SK-N-SH (cell line): ENCODE results near the gene ZRANB3. TPM values are rescaled to one million over a fixed set of nuclear protein-coding genes. Genes with fewer than 3 reads are reported as not detected.

Source experiments
- CTCF ChIA-PET: fragments of 300-600, 350-600 bp; formaldehyde crosslinking; extraction: SDS; loops from one replicate; lab custom pipeline; 2021; lab: Yijun Ruan, JAX
- POLR2A ChIA-PET: fragments of 350-600 bp; sonication (Branson Sonifier 250); formaldehyde crosslinking; extraction: SDS; loops from one replicate; lab custom pipeline; 2020; ENCODE audit warnings: antibody characterized with exemption, inconsistent platforms; lab: Yijun Ruan, JAX
- DNase-seq: peaks from one replicate; pipeline ENCODE4 v3.0.0; 2012
- H2AFZ ChIP-seq: fragments of 200-600 bp; sonication (generic); 2 replicates; pipeline ENCODE4 v1.8.1; 2016; ENCODE audit warnings: antibody characterized with exemption, mild to moderate bottlenecking, low read depth
- H3F3A ChIP-seq: fragments of 200-600 bp; sonication (generic); replicated peaks from 2 replicates; pipeline ENCODE3; 2016; ENCODE audit warnings: antibody characterized with exemption, mild to moderate bottlenecking; ENCODE audit not compliant: insufficient read depth
- H3K27ac ChIP-seq, 2 experiments: fragments of 200-500 bp in 1 of 2; fragments of 200-600 bp in 1 of 2; sonication (Bioruptor generic) in 1 of 2; sonication (generic), shearing (Covaris generic) in 1 of 2; 2 replicates each; pipeline versions ENCODE4 v1.5.1 to v1.6.1; 2014 to 2016; ENCODE audit warnings: low read depth in 2 of 2, inconsistent platforms in 1 of 2, low read length in 1 of 2, mild to moderate bottlenecking in 1 of 2, mixed read lengths in 1 of 2
- H3K27me3 ChIP-seq: fragments of 200-600 bp; sonication (generic), shearing (Covaris generic); 2 replicates; pipeline ENCODE4 v1.6.1; 2016; ENCODE audit warnings: mixed run types; ENCODE audit not compliant: insufficient read depth
- H3K36me3 ChIP-seq, 2 experiments: fragments of 200-500 bp in 1 of 2; fragments of 200-600 bp in 1 of 2; sonication (Bioruptor generic) in 1 of 2; sonication (generic) in 1 of 2; replicated peaks in 1 of 2; 2 replicates each; pipeline versions ENCODE3 to v1.5.1; 2014 to 2016; ENCODE audit warnings: low read length in 1 of 2, mild to moderate bottlenecking in 1 of 2; ENCODE audit not compliant: insufficient read depth in 2 of 2, control insufficient read depth in 1 of 2
- H3K4me1 ChIP-seq, 2 experiments: fragments of 200-500 bp in 1 of 2; fragments of 200-600 bp in 1 of 2; sonication (Bioruptor generic) in 1 of 2; sonication (generic), shearing (Covaris generic) in 1 of 2; 2 replicates each; pipeline versions ENCODE4 v1.5.1 to v1.6.1; 2014 to 2016; ENCODE audit warnings: low read depth in 1 of 2, low read length in 1 of 2, mixed run types in 1 of 2; ENCODE audit not compliant: insufficient read depth in 2 of 2, control insufficient read depth in 1 of 2
- H3K4me2 ChIP-seq: fragments of 200-600 bp; sonication (generic), shearing (Covaris generic); 2 replicates; pipeline ENCODE4 v1.6.1; 2017; ENCODE audit warnings: mixed run types
- H3K4me3 ChIP-seq, 2 experiments: fragments of 200-500 bp in 1 of 2; fragments of 200-600 bp in 1 of 2; sonication (Bioruptor generic) in 1 of 2; sonication (generic), shearing (Covaris generic) in 1 of 2; 2 replicates each; pipeline versions ENCODE4 v1.5.1 to v1.8.1; 2014 to 2016; ENCODE audit warnings: low read depth in 2 of 2, inconsistent platforms in 1 of 2, low read length in 1 of 2, mild to moderate bottlenecking in 1 of 2, mixed read lengths in 1 of 2, moderate library complexity in 1 of 2
- H3K79me2 ChIP-seq: fragments of 200-600 bp; sonication (generic); 2 replicates; pipeline ENCODE4 v1.8.1; 2017; ENCODE audit warnings: mild to moderate bottlenecking; ENCODE audit not compliant: insufficient read depth
- H3K9ac ChIP-seq: fragments of 200-600 bp; sonication (generic); 2 replicates; pipeline ENCODE4 v1.6.1; 2017; ENCODE audit warnings: mixed run types
- H3K9me2 ChIP-seq: fragments of 200-600 bp; sonication (generic); 2 replicates; pipeline ENCODE4 v1.6.1; 2017; ENCODE audit warnings: mixed run types
- H3K9me3 ChIP-seq: fragments of 200-600 bp; sonication (generic); 2 replicates; pipeline ENCODE4 v1.6.1; 2017; ENCODE audit warnings: mixed run types, mild to moderate bottlenecking, moderate library complexity
- H4K20me1 ChIP-seq: fragments of 200-600 bp; sonication (generic); 2 replicates; pipeline ENCODE4 v1.6.1; 2017; ENCODE audit warnings: mild to moderate bottlenecking, mixed run types; ENCODE audit not compliant: insufficient read depth
- CHD2 ChIP-seq: fragments of 150-350 bp; IDR thresholded peaks from 2 replicates; pipeline ENCODE4 v1.6.1; 2018; ENCODE audit warnings: low read length; ENCODE audit not compliant: partially characterized antibody
- ELF1 ChIP-seq: IDR thresholded peaks from 2 replicates; pipeline ENCODE4 v1.4.0; 2012
- EZH2phosphoT487 ChIP-seq: fragments of 200-600 bp; sonication (generic); IDR thresholded peaks from 2 replicates; pipeline ENCODE4 v1.6.1; 2017; ENCODE audit warnings: low read depth, mixed run types, mild to moderate bottlenecking, antibody characterized with exemption, moderate library complexity, borderline replicate concordance
- FOXJ3 ChIP-seq: sonication (generic); formaldehyde crosslinking; IDR thresholded peaks from 2 replicates; pipeline ENCODE4 v1.5.1; 2020; ENCODE audit warnings: mild to moderate bottlenecking, missing genetic modification reagents
- GABPA ChIP-seq: IDR thresholded peaks from 2 replicates; pipeline ENCODE4 v1.4.0; 2012; ENCODE audit warnings: low read depth, mild to moderate bottlenecking
- IRF3 ChIP-seq: fragments of 150-350 bp; IDR thresholded peaks from 2 replicates; pipeline ENCODE4 v1.6.1; 2016; ENCODE audit warnings: mild to moderate bottlenecking, low read depth, low read length
- MEF2A ChIP-seq: IDR thresholded peaks from 2 replicates; pipeline ENCODE4 v1.4.0; 2012; ENCODE audit warnings: low read depth, borderline replicate concordance
- REST ChIP-seq: IDR thresholded peaks from 2 replicates; pipeline ENCODE4 v1.6.1; 2012; ENCODE audit warnings: mild to moderate bottlenecking, low read depth, low read length, moderate library complexity
- RFX5 ChIP-seq: IDR thresholded peaks from 2 replicates; pipeline ENCODE4 v1.6.1; 2012; ENCODE audit warnings: mild to moderate bottlenecking, improper control_type of control experiment, low read length
- TAF1 ChIP-seq: IDR thresholded peaks from 2 replicates; pipeline ENCODE4 v1.6.1; 2012; ENCODE audit warnings: low read depth, mild to moderate bottlenecking, low read length, moderate library complexity, borderline replicate concordance
- TCF12 ChIP-seq: IDR thresholded peaks from 2 replicates; pipeline ENCODE4 v1.4.0; 2012
- USF1 ChIP-seq: IDR thresholded peaks from 2 replicates; pipeline ENCODE4 v1.4.0; 2012; ENCODE audit warnings: low read depth, borderline replicate concordance
- USF2 ChIP-seq: fragments of 150-350 bp; IDR thresholded peaks from 2 replicates; pipeline ENCODE4 v1.6.1; 2017; ENCODE audit warnings: antibody characterized with exemption, low read length, low read depth, borderline replicate concordance
- YY1 ChIP-seq: IDR thresholded peaks from 2 replicates; pipeline ENCODE4 v1.4.0; 2012; ENCODE audit warnings: low read depth, mild to moderate bottlenecking
- WGBS: methylation state at CpG from one replicate; pipeline ENCODE4 v1.1.6; 2017; ENCODE audit warnings: low lambda C conversion rate; 5-methylcytosine and 5-hydroxymethylcytosine counted together
- polyA plus RNA-seq, 3 experiments: library from polyadenylated mRNA; depleted of rRNA; stranded (reverse); fragments of >200 nt; gene quantifications; 2 replicates each; pipeline ENCODE4 v1.2.3, GENCODE V29; 2012
- TF ChIP-seq, protein P1 (sequence below): IDR thresholded peaks from 2 replicates; pipeline ENCODE4 v1.4.0; 2012; ENCODE audit warnings: low read depth, borderline replicate concordance
- TF ChIP-seq, protein P2 (sequence below): fragments of 200-600 bp; sonication (generic); IDR thresholded peaks from 2 replicates; pipeline ENCODE4 v1.6.1; 2017; ENCODE audit warnings: antibody characterized with exemption, mild to moderate bottlenecking, moderate library complexity

Gene ZRANB3
- polyA plus RNA-seq, 1 of the 3 experiments (the other 2 are of a cell fraction) = 4.1 TPM

DNA sequence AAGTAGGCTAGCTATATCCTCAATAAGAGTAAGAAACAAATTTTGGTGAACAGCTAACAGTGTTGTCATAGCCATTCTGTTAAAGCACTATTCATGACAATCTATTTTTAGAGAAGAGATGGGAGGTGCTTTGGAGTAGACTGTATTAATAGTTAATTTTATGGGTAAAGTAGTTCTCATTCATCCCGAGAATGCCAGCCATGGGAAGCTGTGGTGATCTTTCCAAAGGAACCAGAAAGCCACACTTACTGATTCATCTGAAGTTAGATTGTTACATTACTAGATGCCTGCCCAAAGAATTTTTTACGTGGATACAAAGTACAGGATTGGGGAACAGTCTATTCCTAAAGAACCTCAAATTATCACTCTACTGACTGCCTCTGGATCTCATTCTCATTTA lies 74.6 kb downstream of the ZRANB3 start (continued):
- TF ChIP-seq EZH2phosphoT487 (no peak), TCF12 (no peak), REST (no peak)

GRCh38 chr2:135454608-135455007 lies 76.4 kb downstream of the ZRANB3 start:
- Histone ChIP-seq H3K4me1 (no peaks in the 10 kb centered on the region), H3K4me2 (no peak overlapping the region), H4K20me1 (no peaks in the 10 kb centered on the region), H3K36me3 (no peaks in the 10 kb centered on the region), H3K9me2 (no peaks in the 10 kb centered on the region), H3K79me2 (no peaks in the 10 kb centered on the region), H3K27me3 (no peaks in the 10 kb centered on the region), H3F3A (no peaks in the 10 kb centered on the region), H3K9ac (no peak overlapping the region), H3K27ac (no peak overlapping the region), H3K4me3 (no peak overlapping the region), H2AFZ (no peak overlapping the region), H3K9me3 (no peaks in the 10 kb centered on the region)
- ChIA-PET CTCF (no interaction called here), POLR2A (no interaction called here)
- DNase-seq = no peak
- 97% methylated on average over 1 of the region's 1 CpG for WGBS
- no peak for TF ChIP-seq TAF1
- TF ChIP-seq FOXJ3 (CRISPR knock-in tag) = no peak
- no peak for TF ChIP-seq EZH2phosphoT487
- no peak for TF ChIP-seq USF1
- TF ChIP-seq, protein P1, sequence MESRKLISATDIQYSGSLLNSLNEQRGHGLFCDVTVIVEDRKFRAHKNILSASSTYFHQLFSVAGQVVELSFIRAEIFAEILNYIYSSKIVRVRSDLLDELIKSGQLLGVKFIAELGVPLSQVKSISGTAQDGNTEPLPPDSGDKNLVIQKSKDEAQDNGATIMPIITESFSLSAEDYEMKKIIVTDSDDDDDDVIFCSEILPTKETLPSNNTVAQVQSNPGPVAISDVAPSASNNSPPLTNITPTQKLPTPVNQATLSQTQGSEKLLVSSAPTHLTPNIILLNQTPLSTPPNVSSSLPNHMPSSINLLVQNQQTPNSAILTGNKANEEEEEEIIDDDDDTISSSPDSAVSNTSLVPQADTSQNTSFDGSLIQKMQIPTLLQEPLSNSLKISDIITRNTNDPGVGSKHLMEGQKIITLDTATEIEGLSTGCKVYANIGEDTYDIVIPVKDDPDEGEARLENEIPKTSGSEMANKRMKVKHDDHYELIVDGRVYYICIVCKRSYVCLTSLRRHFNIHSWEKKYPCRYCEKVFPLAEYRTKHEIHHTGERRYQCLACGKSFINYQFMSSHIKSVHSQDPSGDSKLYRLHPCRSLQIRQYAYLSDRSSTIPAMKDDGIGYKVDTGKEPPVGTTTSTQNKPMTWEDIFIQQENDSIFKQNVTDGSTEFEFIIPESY = no peak
- TF ChIP-seq MEF2A = no peak
- no peak for TF ChIP-seq GABPA
- no peak for TF ChIP-seq IRF3
- TF ChIP-seq CHD2 = no peak
- no peak for TF ChIP-seq YY1
- no peak for TF ChIP-seq ELF1
- no peak for TF ChIP-seq TCF12
- TF ChIP-seq USF2 = no peak
- TF ChIP-seq, protein P2, sequence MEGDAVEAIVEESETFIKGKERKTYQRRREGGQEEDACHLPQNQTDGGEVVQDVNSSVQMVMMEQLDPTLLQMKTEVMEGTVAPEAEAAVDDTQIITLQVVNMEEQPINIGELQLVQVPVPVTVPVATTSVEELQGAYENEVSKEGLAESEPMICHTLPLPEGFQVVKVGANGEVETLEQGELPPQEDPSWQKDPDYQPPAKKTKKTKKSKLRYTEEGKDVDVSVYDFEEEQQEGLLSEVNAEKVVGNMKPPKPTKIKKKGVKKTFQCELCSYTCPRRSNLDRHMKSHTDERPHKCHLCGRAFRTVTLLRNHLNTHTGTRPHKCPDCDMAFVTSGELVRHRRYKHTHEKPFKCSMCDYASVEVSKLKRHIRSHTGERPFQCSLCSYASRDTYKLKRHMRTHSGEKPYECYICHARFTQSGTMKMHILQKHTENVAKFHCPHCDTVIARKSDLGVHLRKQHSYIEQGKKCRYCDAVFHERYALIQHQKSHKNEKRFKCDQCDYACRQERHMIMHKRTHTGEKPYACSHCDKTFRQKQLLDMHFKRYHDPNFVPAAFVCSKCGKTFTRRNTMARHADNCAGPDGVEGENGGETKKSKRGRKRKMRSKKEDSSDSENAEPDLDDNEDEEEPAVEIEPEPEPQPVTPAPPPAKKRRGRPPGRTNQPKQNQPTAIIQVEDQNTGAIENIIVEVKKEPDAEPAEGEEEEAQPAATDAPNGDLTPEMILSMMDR = no peak
- no peak for TF ChIP-seq REST
- TF ChIP-seq RFX5 = no peak
